Thymus (tissue), 11 donors: ENCODE measurements around the gene MRPL58. TPM values are rescaled to one million over a fixed set of nuclear protein-coding genes. Genes with fewer than 3 reads are reported as not detected.

ENCODE experiments used
- DNase-seq, 9 donors: peaks; one replicate each; pipeline ENCODE4 v3.0.0-alpha.2; 2013; ENCODE audit warnings: low spot score in 9 of 9, low read depth in 6 of 9, missing footprints in 1 of 9
- H3K27ac ChIP-seq, 2 donors: one replicate each; pipeline ENCODE4 v1.5.1; 2013; ENCODE audit warnings: control low read depth in 1 of 2, low read depth in 1 of 2, low read length in 1 of 2, mild to moderate bottlenecking in 1 of 2, moderate library complexity in 1 of 2
- H3K27me3 ChIP-seq, 2 donors: one replicate each; pipeline ENCODE4 v1.5.1; 2013; ENCODE audit warnings: low read length in 1 of 2; ENCODE audit not compliant: control insufficient read depth in 2 of 2, insufficient read depth in 1 of 2
- H3K36me3 ChIP-seq, 2 donors: one replicate each; pipeline ENCODE4 v1.5.1; 2013; ENCODE audit warnings: low read length in 1 of 2, mild to moderate bottlenecking in 1 of 2, moderate library complexity in 1 of 2; ENCODE audit not compliant: control insufficient read depth in 2 of 2, insufficient read depth in 2 of 2
- H3K4me1 ChIP-seq, 2 donors: one replicate each; pipeline ENCODE4 v1.5.1; 2013; ENCODE audit warnings: low read length in 2 of 2; ENCODE audit not compliant: control insufficient read depth in 2 of 2, insufficient read depth in 2 of 2
- H3K4me3 ChIP-seq, 2 donors: one replicate each; pipeline ENCODE4 v1.5.1; 2013; ENCODE audit warnings: low read length in 2 of 2, control low read depth in 1 of 2, mild to moderate bottlenecking in 1 of 2
- H3K9me3 ChIP-seq, 2 donors: one replicate each; pipeline ENCODE4 v1.5.1; 2013; ENCODE audit warnings: low read length in 1 of 2, mild to moderate bottlenecking in 1 of 2; ENCODE audit not compliant: control insufficient read depth in 2 of 2, insufficient read depth in 1 of 2
- WGBS: extraction: QIAGEN DNeasy Blood & Tissue Kit; methylation state at CpG from one replicate; pipeline ENCODE4 v1.1.7; 2013; 5-methylcytosine and 5-hydroxymethylcytosine counted together
- polyA plus RNA-seq: library from polyadenylated mRNA; stranded (reverse); fragments of 200-250 nt; gene quantifications from one replicate; pipeline ENCODE4 v1.2.3, GENCODE V29; 2013
- total RNA-seq: library from RNA; stranded (reverse); fragments of 120-200 nt; gene quantifications from one replicate; pipeline ENCODE4 v1.2.4, GENCODE V29; 2013
- donor health status: healthy.

MRPL58 gene
- total and polyA plus RNA-seq, 2 donors = 35.7 to 40.9 TPM

DNA sequence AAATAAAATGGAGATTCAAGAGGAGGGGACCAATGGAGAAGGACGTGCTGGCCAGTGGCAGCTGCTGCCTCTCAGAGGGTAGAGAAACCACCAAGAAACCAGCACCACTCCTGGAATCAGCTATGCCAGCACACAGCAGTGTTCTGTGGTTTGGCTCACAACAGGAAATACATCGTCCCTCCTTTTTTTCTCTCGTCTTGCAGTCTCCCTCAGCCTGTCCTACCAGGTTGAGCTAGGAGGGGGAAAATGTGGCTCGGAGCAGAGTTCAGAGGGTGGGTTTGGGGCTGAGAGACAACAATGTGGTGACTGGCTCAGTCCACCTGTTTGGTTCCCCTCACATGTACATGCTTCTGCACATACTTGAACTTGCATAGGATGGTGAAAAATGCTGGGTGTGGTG, 55.4 kb downstream of the MRPL58 start:
- 3% methylated on average over 4 of the region's 4 CpGs for WGBS
- H3K4me1 ChIP-seq = peaks cover 2 to 19% of the 10 kb centered on the region in 2 donors
- peak overlapping the region; percentile 64 to 75 for H3K27ac ChIP-seq
- no peaks in the 10 kb centered on the region for H3K9me3 ChIP-seq
- no peaks in the 10 kb centered on the region for H3K27me3 ChIP-seq
- DNase-seq = peak in 2 of 9 donors; percentile 49 to 73
- peaks cover 17 to 26% of the 10 kb centered on the region in 2 donors for H3K36me3 ChIP-seq
- H3K4me3 ChIP-seq = no peak overlapping the region

GRCh38 chr17:75068750-75069149, 56.3 kb downstream of the MRPL58 start:
- 96% methylated on average over 8 of the region's 8 CpGs for WGBS
- peaks cover 2 to 19% of the 10 kb centered on the region in 2 donors for H3K4me1 ChIP-seq
- H3K36me3 ChIP-seq = peaks cover 8 to 17% of the 10 kb centered on the region in 2 donors
- no peak overlapping the region for H3K4me3 ChIP-seq
- no peak overlapping the region for H3K27ac ChIP-seq
- no peaks in the 10 kb centered on the region for H3K27me3 ChIP-seq
- no peak for DNase-seq
- no peaks in the 10 kb centered on the region for H3K9me3 ChIP-seq

DNA sequence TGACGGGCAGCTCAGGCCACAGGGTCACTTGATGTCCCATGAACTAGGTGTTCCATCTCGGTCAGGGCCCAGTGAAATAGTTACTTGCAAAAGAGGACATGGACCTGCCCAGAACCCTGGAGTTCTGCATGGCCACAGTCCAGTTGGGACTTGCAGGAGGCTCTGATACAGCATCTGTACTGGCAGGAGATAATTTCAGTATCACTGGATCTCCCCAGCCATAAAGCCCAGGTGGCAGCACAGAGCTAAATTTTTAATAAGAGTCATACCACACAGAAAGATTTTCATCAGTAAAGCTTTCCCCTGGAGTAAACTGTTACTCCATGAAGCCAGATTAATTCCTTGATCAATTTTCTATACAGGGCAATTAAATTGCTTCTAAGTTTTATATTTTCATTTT, 57.3 kb downstream of the MRPL58 start:
- Histone ChIP-seq H3K27ac (no peak overlapping the region), H3K4me3 (no peak overlapping the region), H3K9me3 (no peaks in the 10 kb centered on the region), H3K36me3 (peaks cover 0 to 6% of the 10 kb centered on the region in 2 donors), H3K4me1 (peaks cover 2 to 19% of the 10 kb centered on the region in 2 donors), H3K27me3 (no peaks in the 10 kb centered on the region)
- no peak for DNase-seq
- WGBS = 97% methylated on average over 2 of the region's 2 CpGs

Other genes starting within 250 kb of the MRPL58 start
- 17.8 TPM for gene NAT9, start 236.3 kb upstream of the MRPL58 start, total RNA-seq
- 31.1 TPM for gene NAT9, start 236.3 kb upstream of the MRPL58 start, polyA plus RNA-seq
- 0.05 TPM for gene GRIN2C, start 152.8 kb upstream of the MRPL58 start, total RNA-seq
- 0.07 TPM for gene GRIN2C, start 152.8 kb upstream of the MRPL58 start, polyA plus RNA-seq
- 8.2 TPM for gene FDXR, start 139.7 kb upstream of the MRPL58 start, total RNA-seq
- 14.1 TPM for gene FDXR, start 139.7 kb upstream of the MRPL58 start, polyA plus RNA-seq
- 0.14 TPM for gene FADS6, start 119.0 kb upstream of the MRPL58 start, total RNA-seq
- 1.0 TPM for gene FADS6, start 119.0 kb upstream of the MRPL58 start, polyA plus RNA-seq
- gene USH1G, start 89.4 kb upstream of the MRPL58 start, total RNA-seq = 0.09 TPM
- 0.14 TPM for gene USH1G, start 89.4 kb upstream of the MRPL58 start, polyA plus RNA-seq
- gene OTOP2, start 88.4 kb upstream of the MRPL58 start, total RNA-seq = 0.05 TPM
- 0.23 TPM for gene OTOP2, start 88.4 kb upstream of the MRPL58 start, polyA plus RNA-seq
- under 0.01 TPM for gene OTOP3, start 76.8 kb upstream of the MRPL58 start, total RNA-seq
- 0.05 TPM for gene OTOP3, start 76.8 kb upstream of the MRPL58 start, polyA plus RNA-seq
- 1.3 TPM for gene HID1, start 39.9 kb upstream of the MRPL58 start, total RNA-seq
- gene HID1, start 39.9 kb upstream of the MRPL58 start, polyA plus RNA-seq = 9.9 TPM
- gene CDR2L, start 25.0 kb upstream of the MRPL58 start, total RNA-seq = 0.57 TPM
- gene CDR2L, start 25.0 kb upstream of the MRPL58 start, polyA plus RNA-seq = 1.4 TPM
- gene ATP5PD, start 34.3 kb downstream of the MRPL58 start, total RNA-seq = 288 TPM
- 390 TPM for gene ATP5PD, start 34.3 kb downstream of the MRPL58 start, polyA plus RNA-seq
- gene KCTD2, start 34.6 kb downstream of the MRPL58 start, total RNA-seq = 10.0 TPM
- 20.4 TPM for gene KCTD2, start 34.6 kb downstream of the MRPL58 start, polyA plus RNA-seq
- gene SLC16A5, start 75.3 kb downstream of the MRPL58 start, total RNA-seq = 0.76 TPM
- gene SLC16A5, start 75.3 kb downstream of the MRPL58 start, polyA plus RNA-seq = 5.0 TPM
- gene ARMC7, start 97.3 kb downstream of the MRPL58 start, total RNA-seq = 4.3 TPM
- 10.0 TPM for gene ARMC7, start 97.3 kb downstream of the MRPL58 start, polyA plus RNA-seq
- 64.2 TPM for gene NT5C, start 119.1 kb downstream of the MRPL58 start, total RNA-seq
- 103 TPM for gene NT5C, start 119.1 kb downstream of the MRPL58 start, polyA plus RNA-seq
- gene JPT1, start 141.8 kb downstream of the MRPL58 start, total RNA-seq = 92.1 TPM
- gene JPT1, start 141.8 kb downstream of the MRPL58 start, polyA plus RNA-seq = 130 TPM
- 342 TPM for gene SUMO2, start 170.3 kb downstream of the MRPL58 start, total RNA-seq
- 135 TPM for gene SUMO2, start 170.3 kb downstream of the MRPL58 start, polyA plus RNA-seq
- gene NUP85, start 193.0 kb downstream of the MRPL58 start, total RNA-seq = 54.5 TPM
- gene NUP85, start 193.0 kb downstream of the MRPL58 start, polyA plus RNA-seq = 88.3 TPM
- gene GGA3, start 248.9 kb downstream of the MRPL58 start, total RNA-seq = 18.1 TPM
- 33.3 TPM for gene GGA3, start 248.9 kb downstream of the MRPL58 start, polyA plus RNA-seq
- gene MRPS7, start 249.2 kb downstream of the MRPL58 start, total RNA-seq = 62.8 TPM
- gene MRPS7, start 249.2 kb downstream of the MRPL58 start, polyA plus RNA-seq = 39.1 TPM